ENCODE measurements around the gene HES7. TPM values are rescaled to one million over a fixed set of nuclear protein-coding genes. Genes with fewer than 3 reads are reported as not detected.

HES7 gene
- total RNA-seq, 1 experiment from 2014 or later = 3.1 TPM

DNA sequence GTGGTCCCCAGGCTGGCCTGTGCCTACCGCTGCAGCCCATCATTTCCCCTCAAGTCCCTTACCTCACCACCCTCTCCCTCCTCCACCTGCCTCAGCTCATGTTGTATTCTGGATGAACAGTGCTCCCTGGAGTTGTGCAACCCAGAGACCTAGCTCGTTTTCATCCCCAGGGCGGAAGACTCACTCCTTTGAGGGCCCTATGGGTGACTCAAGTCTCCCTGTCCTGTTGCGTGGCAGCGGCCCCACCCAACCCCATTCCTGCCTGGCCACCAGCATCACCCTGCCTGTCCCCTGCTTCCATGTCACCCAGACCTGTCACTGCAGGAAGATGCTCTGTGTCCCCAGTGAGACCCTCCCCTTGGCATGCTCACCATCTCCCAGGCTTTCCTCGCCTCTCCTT, 39.7 kb downstream of the HES7 start (continued):
- TF ChIP-seq, protein P1, sequence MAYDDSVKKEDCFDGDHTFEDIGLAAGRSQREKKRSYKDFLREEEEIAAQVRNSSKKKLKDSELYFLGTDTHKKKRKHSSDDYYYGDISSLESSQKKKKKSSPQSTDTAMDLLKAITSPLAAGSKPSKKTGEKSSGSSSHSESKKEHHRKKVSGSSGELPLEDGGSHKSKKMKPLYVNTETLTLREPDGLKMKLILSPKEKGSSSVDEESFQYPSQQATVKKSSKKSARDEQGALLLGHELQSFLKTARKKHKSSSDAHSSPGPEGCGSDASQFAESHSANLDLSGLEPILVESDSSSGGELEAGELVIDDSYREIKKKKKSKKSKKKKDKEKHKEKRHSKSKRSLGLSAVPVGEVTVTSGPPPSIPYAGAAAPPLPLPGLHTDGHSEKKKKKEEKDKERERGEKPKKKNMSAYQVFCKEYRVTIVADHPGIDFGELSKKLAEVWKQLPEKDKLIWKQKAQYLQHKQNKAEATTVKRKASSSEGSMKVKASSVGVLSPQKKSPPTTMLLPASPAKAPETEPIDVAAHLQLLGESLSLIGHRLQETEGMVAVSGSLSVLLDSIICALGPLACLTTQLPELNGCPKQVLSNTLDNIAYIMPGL (CRISPR knock-in tag; IDR thresholded peaks at IDR 0.05) = no peak
- TF ChIP-seq AFF4 (CRISPR knock-in tag; IDR thresholded peaks at IDR 0.05; ENCODE audit: borderline replicate concordance) (no peak), TCF7 (CRISPR knock-in tag; IDR thresholded peaks at IDR 0.05; ENCODE audit: low read depth) (no peak), ZMAT4 (CRISPR knock-in tag; IDR thresholded peaks at IDR 0.05) (no peak)
- TF ChIP-seq, protein P2, sequence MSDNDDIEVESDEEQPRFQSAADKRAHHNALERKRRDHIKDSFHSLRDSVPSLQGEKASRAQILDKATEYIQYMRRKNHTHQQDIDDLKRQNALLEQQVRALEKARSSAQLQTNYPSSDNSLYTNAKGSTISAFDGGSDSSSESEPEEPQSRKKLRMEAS (CRISPR knock-in tag; IDR thresholded peaks at IDR 0.05) = no peak

DNA sequence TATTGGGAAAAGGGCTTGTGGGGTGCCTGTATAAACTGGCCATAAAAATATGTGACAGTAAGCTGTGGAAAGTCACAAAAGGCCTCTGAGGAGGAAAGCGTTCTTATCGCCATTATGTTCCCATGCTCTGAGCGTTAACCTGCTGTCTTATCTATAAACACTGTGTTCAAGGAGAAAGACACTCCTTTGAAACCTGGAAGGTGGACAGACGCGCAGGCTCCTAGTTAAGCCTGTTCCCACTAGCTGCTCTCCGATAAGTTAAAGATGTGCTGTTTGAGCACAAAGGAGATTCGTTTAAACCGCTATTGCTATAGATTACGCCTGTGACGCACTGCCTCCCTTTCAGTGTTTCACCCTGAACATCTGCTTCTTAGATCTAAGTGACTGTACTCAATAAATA, 41.6 kb downstream of the HES7 start:
- Mint-ChIP-seq H3K4me3 (no peak overlapping the region), H3K4me1 (peaks cover 11% of the 10 kb centered on the region), H3K9me3 (no peaks in the 10 kb centered on the region), H3K27me3 (ENCODE audit: low read depth) (peaks cover 65% of the 10 kb centered on the region), H3K27ac (no peak overlapping the region), H3K36me3 (peaks cover 2% of the 10 kb centered on the region; the same call in 1 of the 2 replicates)
- ChIA-PET CTCF (interaction anchor here (4.4 kb wide), 1 partner anchor 11 kb away, joined by 30 read pairs; no protein-coding TSS in a partner anchor), POLR2A (no interaction called here)
- DNase-seq (ENCODE audit: low spot score) = no peak
- ATAC-seq = no peak
- no peak for TF ChIP-seq EMX1 (CRISPR knock-in tag; IDR thresholded peaks at IDR 0.05)
- no peak for TF ChIP-seq SMAD3 (CRISPR knock-in tag; IDR thresholded peaks at IDR 0.05; ENCODE audit: borderline replicate concordance)
- TF ChIP-seq, protein P3, sequence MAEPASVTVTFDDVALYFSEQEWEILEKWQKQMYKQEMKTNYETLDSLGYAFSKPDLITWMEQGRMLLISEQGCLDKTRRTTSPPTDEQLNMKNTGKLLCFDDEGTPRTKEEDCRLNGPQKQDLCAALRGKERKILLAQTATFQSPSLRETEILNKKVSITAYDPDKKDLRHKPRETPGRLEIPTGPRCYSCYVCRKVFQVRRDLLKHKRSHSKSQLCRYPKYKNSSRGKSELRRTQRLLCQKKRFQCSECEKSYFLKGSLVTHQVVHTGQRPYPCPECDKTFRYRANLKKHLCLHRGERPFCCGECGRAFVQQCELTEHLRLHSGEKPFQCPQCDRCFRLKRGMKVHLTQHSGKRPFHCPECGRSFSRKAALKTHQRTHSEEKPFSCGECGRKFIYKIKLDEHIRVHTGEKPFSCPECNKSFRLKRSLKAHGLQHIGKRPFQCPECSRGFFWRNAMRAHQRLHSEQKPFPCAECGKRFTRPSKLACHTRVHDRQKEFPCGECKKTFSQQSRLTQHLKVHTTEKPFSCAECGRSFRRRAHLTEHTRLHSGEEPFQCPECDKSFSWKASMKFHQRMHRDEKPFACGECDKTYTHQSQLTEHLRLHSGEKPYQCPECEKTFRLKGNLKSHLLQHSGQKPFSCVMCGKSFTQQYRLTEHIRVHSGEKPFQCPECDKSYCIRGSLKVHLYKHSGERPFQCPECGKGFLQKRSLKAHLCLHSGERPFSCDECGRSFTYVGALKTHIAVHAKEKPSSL (CRISPR knock-in tag; conservative IDR thresholded peaks at IDR 0.05) = no peak
- TF ChIP-seq, protein P1 (CRISPR knock-in tag; IDR thresholded peaks at IDR 0.05) = no peak
- no peak for TF ChIP-seq NR2C2 (CRISPR knock-in tag; IDR thresholded peaks at IDR 0.05)
- no peak for TF ChIP-seq ELF4 (CRISPR knock-in tag; IDR thresholded peaks at IDR 0.05; ENCODE audit: low read depth)
- TF ChIP-seq ZNF232 (CRISPR knock-in tag; IDR thresholded peaks at IDR 0.05) = no peak
- no peak for TF ChIP-seq JAZF1 (CRISPR knock-in tag; IDR thresholded peaks at IDR 0.05)
- TF ChIP-seq MYBL2 (CRISPR knock-in tag; IDR thresholded peaks at IDR 0.05) = no peak
- no peak for TF ChIP-seq ZNF121 (CRISPR knock-in tag; IDR thresholded peaks at IDR 0.05)
